Immature natural killer cell (primary cell): ENCODE data around the gene ZNF135. TPM values are rescaled to one million over a fixed set of nuclear protein-coding genes. Genes with fewer than 3 reads are reported as not detected.

ENCODE experiments used
- DNase-seq, 3 donors: peaks; one replicate each; pipeline ENCODE4 v3.0.0; 2022; ENCODE audit warnings: mixed read lengths in 1 of 3
- H3K27ac Mint-ChIP-seq, 6 donors: one replicate each; pipeline ENCODE4 v1.8.0; 2020; ENCODE audit warnings: mixed read lengths in 6 of 6, mild to moderate bottlenecking in 5 of 6, inconsistent platforms in 4 of 6, moderate library complexity in 3 of 6
- H3K27me3 Mint-ChIP-seq, 3 donors: one replicate each; pipeline ENCODE4 v1.8.0; 2020 to 2021; ENCODE audit warnings: low read depth in 3 of 3, mild to moderate bottlenecking in 3 of 3, mixed read lengths in 3 of 3, moderate library complexity in 3 of 3, inconsistent platforms in 1 of 3
- H3K36me3 Mint-ChIP-seq, 3 donors: one replicate each; pipeline ENCODE4 v1.8.0; 2020; ENCODE audit warnings: mixed read lengths in 3 of 3, inconsistent platforms in 2 of 3, mild to moderate bottlenecking in 2 of 3
- H3K4me1 Mint-ChIP-seq, 2 donors: one replicate each; pipeline ENCODE4 v1.8.0; 2020; ENCODE audit warnings: inconsistent platforms in 2 of 2, mild to moderate bottlenecking in 2 of 2, mixed read lengths in 2 of 2, moderate library complexity in 1 of 2
- H3K4me3 Mint-ChIP-seq, 5 donors: one replicate each; pipeline ENCODE4 v1.8.0; 2020; ENCODE audit warnings: mild to moderate bottlenecking in 5 of 5, mixed read lengths in 5 of 5, inconsistent platforms in 3 of 5, moderate library complexity in 3 of 5
- H3K9me3 Mint-ChIP-seq, 6 donors: one replicate each; pipeline ENCODE4 v1.8.0; 2020; ENCODE audit warnings: mild to moderate bottlenecking in 6 of 6, mixed read lengths in 6 of 6, inconsistent platforms in 4 of 6, moderate library complexity in 3 of 6
- polyA plus RNA-seq, 3 donors: library from polyadenylated mRNA; unstranded; fragments of 300-500 nt; fragmentation: Illumina TruSeq; gene quantifications; one replicate each; pipeline ENCODE4 v1.2.3, GENCODE V29; 2021

Gene ZNF135
- polyA plus RNA-seq, 3 donors from 2014 or later: 0.64 to 4.1 TPM; not detected in 1

GRCh38 chr19:58117841-58118575, 58.9 kb downstream of the ZNF135 start:
- Mint-ChIP-seq H3K27ac (no peak overlapping the region), H3K4me1 (peaks cover 0 to 16% of the 10 kb centered on the region in 2 donors), H3K27me3 (peaks cover 6 to 11% (median 10%) of the 10 kb centered on the region in 3 donors), H3K4me3 (peak overlapping the region in 3 of 5 donors; percentile 36 to 51 (median 36)), H3K9me3 (peaks cover 59 to 92% (median 86%) of the 10 kb centered on the region in 6 donors), H3K36me3 (peaks cover 8 to 42% (median 36%) of the 10 kb centered on the region in 3 donors)
- no peak for DNase-seq

- Mint-ChIP-seq H3K9me3 (peaks cover 63 to 94% (median 88%) of the 10 kb centered on the region in 6 donors), H3K36me3 (peaks cover 8 to 48% (median 38%) of the 10 kb centered on the region in 3 donors), H3K27me3 (peaks cover 6 to 13% (median 10%) of the 10 kb centered on the region in 3 donors), H3K4me3 (peak overlapping the region in 3 of 5 donors; percentile 13 to 53 (median 51)), H3K4me1 (peaks cover 0 to 16% of the 10 kb centered on the region in 2 donors), H3K27ac (no peak overlapping the region)
- DNase-seq: no peak
These were observed 60.1 kb downstream of the ZNF135 start for GRCh38 chr19:58118979-58119733.

Other genes with a start within 250 kb of the ZNF135 start
- gene ZNF552, start 244.4 kb upstream of the ZNF135 start, polyA plus RNA-seq: 1 to 10 TPM; 4.4 to 6.7 (median 5.2) TPM
- 1 to 10 TPM in 2 of 3 donors, not detected in 1; 1.3 to 1.4 TPM for gene ZNF587B, start 229.0 kb upstream of the ZNF135 start, polyA plus RNA-seq
- gene ZNF587, start 209.4 kb upstream of the ZNF135 start, polyA plus RNA-seq: 1 to 10 TPM in 2 of 3 donors, not detected in 1; 1.9 to 8.1 TPM
- 10 to 100 TPM; 11.8 to 26.7 (median 14.8) TPM for gene ZNF814, start 170.2 kb upstream of the ZNF135 start, polyA plus RNA-seq
- 1 to 10 TPM in 2 of 3 donors, not detected in 1; 1.2 to 5.0 TPM for gene ZNF417, start 142.7 kb upstream of the ZNF135 start, polyA plus RNA-seq
- 1 to 10 TPM in 2 of 3 donors, not detected in 1; 2.5 to 3.5 TPM for gene ZNF418, start 123.9 kb upstream of the ZNF135 start, polyA plus RNA-seq
- gene ZNF256, start 111.6 kb upstream of the ZNF135 start, polyA plus RNA-seq: 1 to 10 TPM; 5.9 to 7.5 (median 6.1) TPM
- not detected for gene C19orf18, start 84.7 kb upstream of the ZNF135 start, polyA plus RNA-seq
- 1 to 10 TPM; 4.4 to 9.4 (median 5.1) TPM for gene ZNF606, start 56.5 kb upstream of the ZNF135 start, polyA plus RNA-seq
- under 1 TPM in 1 of 3 donors, not detected in 2; 0.46 TPM for gene ZSCAN1, start 25.3 kb upstream of the ZNF135 start, polyA plus RNA-seq
- gene ZSCAN18, start 38.9 kb downstream of the ZNF135 start, polyA plus RNA-seq: 10 to 100 TPM in 2 of 3 donors, 1 to 10 TPM in 1; 2.9 to 23.5 (median 15.2) TPM
- 10 to 100 TPM in 1 of 3 donors, 1 to 10 TPM in 2; 4.0 to 11.5 (median 6.6) TPM for gene ZNF329, start 91.5 kb downstream of the ZNF135 start, polyA plus RNA-seq
- gene ZNF274, start 123.8 kb downstream of the ZNF135 start, polyA plus RNA-seq: 10 to 100 TPM; 12.5 to 26.2 (median 20.2) TPM
- 10 to 100 TPM; 24.1 to 31.4 (median 27.1) TPM for gene ZNF544, start 169.6 kb downstream of the ZNF135 start, polyA plus RNA-seq
- 1 to 10 TPM in 1 of 3 donors, under 1 TPM in 1, not detected in 1; 0.29 to 1.0 TPM for gene ZNF8, start 219.7 kb downstream of the ZNF135 start, polyA plus RNA-seq
- 100 to 1,000 TPM in 1 of 3 donors, 10 to 100 TPM in 2; 76.5 to 113 (median 91.6) TPM for gene ERVK3-1, start 246.1 kb downstream of the ZNF135 start, polyA plus RNA-seq